NK-92 (cell line): ENCODE results near the gene PDGFA.

Experiments used
- DNase-seq: peaks from one replicate; lab custom pipeline; 2025; ENCODE audit not compliant: unreplicated experiment; lab: John Stamatoyannopoulos, UW

Gene PDGFA

DNA sequence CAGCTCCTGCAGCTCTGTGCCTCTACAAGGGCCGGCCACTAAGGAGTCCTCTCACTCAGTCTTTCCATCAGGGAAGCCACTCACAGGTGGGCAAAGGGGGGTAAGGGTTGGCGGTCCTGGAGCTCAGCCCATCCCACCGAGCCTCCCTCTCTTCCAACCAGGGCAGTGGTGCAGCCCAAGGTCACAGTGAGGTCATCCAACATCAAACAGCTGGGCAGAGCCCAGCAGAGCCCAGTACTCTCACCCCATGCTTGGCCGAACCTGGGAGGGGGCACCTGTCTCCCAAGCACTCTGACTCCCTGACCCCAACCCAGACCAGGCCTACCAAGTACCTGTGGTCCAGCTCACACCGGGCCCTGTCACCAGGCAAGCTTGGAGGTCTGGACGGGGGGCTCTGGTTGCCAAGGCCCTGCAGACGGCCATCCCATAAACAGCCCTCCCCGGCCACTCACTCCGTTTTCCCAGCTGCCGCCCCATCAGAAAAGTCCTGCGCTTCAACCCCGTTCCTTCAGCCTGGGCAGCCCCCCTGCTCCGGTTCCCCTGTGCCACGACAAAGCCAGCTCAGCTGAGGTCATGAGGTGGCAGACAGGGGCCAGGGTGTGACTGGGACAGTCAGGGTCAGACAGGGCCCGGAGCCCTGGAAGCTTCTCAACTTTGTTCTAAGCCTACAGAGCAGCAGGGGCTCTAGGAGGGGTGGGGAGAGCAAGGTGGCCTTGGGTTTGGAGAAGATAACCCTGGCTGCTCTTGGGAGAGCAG lies 27.5 kb downstream of the PDGFA start:
- no peak for DNase-seq

DNA sequence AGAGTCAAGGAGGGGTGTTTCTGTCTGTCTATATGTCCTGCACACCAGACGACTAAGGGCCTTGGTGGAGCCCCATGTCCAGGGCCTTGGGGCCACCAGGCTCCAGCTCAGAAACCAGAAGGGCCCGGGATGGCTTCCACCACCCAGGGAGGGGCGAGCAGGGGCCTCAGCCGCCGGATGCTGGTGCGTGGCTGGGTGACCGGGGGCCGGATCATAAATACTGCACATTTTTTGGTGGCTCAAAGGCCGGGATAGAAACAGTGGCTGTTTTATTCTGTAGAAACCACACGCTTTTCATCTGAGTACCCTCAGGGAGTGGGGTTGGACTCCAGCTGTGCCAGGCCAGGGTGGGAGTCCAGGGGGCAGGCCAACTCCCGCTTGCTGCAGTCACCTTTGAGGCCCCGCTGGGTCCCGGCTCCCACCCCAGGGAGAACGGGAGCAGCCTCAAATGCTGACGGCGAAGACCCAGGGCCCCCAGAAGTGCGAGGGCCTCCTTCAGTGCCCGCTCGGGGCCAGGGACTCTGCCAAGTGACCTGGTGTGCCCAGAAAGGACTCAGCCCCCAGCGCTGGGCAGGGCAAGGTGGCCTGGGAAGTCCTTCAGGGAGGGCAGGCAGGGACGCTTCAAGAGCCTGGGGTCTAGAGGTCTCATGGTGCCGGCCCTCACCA lies 28.2 kb downstream of the PDGFA start:
- no peak for DNase-seq

DNA sequence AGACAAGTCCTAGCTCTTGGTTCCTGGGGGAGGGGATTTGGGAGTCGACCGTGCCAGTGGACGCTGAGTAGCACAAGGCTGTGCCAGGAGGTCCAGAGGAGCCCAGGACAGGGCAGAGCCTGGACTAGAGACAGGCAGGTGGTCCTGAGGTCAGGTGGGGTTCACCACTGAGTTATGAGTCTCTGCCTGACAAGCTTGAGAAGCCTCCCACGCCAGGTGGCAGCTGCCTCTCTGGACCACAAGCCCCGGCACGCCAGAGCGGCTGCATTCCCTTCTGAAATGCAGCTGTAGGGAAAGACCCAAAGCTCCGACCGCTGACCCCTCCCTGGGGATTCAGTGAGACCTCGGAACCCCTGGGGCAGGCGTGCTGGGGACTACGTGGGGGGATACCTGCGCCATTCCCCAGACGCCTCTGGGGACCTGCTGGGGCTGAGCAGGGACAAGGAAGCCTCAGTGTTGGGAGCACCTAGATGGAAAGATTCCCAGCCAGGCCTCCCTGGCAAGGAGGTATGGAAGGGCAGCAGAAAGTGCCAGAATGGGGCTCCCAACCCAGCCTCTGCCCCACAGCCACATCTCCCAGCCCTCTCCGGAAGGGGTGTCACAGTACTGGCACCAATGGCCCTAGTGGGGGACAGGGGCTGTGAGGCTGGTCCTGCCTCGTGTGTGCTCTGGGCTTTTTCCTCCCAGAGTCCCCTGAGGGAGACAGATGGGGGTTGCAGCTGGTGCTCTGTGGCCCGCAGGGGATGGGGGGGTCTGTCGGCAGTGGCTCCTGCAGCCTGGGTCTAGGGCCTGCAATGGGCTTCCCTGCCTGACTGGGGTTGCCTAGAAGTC lies 29.0 kb downstream of the PDGFA start:
- no peak for DNase-seq

DNA sequence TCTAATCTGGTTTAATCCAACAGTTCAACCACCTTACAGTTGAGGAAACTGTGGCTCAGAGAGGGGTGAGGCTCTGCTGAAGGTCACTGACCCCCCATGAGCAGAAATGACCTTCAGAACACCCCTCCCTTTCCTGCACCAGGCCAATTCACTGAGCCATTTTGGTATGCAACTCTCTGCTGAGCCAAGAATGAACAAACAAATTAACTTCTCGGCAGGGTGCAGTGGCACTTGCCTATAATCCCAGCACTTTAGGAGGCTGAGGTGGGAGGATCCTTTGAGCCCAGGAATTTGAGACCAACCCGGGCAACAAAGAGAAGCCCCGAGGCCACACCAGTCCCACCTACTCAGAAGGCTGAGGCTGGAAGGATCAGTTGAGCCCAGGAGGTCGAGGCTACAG lies 29.8 kb downstream of the PDGFA start:
- DNase-seq: no peak

DNA sequence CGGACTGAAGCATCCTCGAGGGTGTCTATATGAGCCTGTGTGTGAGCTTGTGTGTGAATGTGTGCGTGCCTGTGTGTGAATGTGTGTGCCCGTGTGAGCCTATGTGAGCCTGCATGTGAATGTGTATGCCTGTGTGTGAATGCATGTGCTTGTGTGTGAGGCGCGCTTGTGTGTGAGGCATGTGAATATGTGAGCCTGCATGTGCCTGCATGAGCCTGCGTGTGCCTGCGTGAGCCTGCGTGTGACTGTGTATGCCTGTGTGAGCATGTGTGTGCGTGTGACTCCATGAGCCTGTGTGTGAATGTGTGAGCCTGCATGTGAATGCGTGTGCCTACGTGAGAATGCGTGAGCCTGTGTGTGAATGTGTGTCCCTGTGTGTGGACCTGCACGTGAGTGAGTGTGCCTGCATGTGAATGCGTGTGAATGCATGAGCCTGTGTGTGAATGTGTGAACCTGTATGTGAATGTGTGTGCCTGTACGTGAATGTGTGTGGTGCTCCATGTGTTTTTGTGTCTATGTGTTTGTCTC lies 33.4 kb downstream of the PDGFA start:
- no peak for DNase-seq

DNA sequence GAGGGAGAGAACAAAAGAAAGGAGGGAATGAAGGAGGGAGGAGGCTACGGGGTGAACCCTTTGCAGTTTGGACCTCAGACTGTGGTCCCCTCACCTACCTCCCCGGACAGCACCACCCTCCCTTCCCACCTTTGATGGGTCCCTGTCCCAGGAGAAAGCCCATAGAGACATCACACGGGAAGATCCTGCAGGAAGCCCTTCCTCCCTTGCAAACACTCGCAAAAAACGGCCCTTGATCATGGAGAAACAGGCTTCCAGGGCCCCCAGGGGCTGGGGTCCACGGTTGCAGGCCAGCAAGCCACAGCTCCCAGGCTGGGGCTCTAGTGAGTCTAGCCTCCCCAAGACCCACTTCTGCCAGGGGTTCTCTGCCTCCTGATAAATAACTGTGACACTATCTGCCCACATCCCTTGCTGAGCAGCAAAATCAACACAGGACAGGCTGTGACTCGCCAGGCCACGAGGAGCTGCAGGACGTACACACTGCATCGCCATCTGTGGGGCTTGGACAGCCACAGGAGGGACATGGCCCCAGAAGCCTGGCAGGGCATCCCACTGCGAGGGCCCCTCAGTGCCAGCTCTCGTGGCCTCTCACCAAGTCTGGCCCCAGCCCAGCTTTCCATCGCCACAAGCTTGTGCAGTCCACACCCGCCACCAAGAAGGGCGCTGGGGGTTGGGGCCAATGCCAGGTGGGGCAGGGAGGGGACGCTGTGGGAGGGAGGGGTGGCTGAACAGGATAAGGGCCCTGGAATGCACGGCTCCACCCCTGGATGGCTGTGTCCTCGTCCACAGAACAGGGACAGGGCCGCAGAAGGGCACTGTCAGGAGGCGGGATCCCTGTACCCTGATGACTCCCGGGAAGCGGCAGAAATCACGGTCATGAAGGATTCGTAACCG lies 34.2 kb downstream of the PDGFA start:
- no peak for DNase-seq

DNA sequence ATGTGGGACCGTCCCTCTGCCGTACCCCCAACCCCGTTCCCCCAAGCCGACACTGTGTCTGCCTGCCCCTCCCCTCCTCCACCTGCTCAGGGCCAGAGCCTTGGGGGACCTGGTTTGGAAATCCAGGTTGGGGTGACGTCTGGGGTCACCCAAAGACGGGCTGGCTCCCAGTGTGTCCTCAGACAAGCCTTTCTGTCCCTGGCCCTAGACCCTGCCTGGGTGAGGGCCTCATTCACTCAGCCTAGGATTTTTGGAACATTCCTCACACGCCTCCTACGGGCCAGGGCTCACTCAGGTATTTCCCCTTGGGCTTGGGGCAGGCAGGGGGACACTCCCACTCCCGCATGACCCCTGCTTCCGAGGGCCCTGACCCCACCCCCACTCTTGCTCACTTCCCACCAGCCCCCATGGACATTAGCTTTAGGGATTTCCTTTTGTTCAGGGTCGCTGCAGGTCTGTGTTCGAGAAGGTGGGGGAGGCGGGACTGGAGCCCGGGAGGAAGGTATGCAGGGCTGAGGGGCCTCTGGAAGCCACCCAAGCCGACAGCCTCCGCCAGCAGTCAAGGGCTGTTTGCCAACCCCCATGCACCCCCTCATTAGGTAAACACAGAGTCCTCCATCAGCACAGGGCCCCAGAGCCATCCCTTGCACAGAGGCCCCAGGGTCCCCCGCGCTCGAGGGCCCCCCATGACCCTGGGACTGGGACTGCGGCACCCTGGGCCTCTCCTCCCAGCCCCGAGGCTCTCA lies 35.1 kb downstream of the PDGFA start:
- no peak for DNase-seq

DNA sequence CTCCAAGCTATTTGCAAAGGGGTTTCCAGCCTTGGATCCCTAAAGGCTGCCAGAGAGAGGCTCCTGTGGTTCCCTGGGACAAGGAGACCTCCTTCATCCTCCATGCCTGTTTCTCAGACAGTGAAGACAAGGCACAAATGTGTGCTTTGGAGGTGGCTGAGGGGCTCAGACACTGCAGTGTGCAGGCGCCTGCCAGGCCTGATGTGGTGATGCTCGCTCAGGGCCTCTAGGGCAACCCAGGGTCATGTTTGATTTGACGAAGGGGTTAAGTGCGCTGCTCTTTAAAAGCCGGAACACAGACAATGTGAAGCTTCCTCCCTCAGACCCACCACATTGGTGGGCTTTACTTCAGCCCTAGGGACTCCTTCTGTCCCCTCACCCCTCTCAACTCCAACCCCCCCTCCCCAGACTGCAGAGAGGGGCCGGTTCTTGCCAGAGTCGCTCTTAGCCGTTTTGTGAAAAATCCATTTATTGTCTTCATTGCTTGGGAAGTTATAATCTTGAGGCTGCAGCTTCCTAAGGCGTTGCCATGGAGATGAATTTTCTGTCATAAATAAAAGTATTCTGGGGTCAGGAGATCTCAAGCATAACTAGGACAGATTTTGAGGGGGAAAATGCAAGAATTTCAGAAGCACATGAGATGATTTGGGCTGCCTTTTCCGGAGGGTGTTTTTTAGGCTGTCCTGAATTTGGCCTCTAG lies 35.8 kb downstream of the PDGFA start:
- DNase-seq: no peak

DNA sequence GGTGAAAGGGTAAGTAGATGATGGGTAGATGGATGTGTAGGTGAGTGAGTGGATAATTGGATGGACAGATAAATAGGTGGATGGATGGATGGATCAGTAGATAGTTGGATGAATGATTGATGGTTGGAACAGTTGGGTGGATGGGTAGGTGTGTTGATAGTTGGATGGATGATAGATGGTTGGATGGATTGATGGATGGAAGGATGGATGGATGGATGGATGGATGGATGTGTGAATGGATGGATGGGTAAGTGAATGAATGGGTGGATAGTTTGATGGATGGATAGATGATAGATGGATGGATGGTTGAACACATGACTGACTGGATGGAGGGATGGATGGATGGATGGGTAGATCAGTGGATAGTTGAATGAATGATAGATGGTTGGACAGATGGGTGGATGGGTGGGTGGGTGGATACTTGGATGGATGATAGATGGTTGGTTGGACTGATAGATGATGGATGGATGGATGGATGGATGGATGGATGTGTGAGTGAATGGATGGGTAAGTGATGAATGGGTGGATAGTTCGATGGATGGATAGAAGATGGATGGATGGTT lies 37.0 kb downstream of the PDGFA start:
- no peak for DNase-seq

DNA sequence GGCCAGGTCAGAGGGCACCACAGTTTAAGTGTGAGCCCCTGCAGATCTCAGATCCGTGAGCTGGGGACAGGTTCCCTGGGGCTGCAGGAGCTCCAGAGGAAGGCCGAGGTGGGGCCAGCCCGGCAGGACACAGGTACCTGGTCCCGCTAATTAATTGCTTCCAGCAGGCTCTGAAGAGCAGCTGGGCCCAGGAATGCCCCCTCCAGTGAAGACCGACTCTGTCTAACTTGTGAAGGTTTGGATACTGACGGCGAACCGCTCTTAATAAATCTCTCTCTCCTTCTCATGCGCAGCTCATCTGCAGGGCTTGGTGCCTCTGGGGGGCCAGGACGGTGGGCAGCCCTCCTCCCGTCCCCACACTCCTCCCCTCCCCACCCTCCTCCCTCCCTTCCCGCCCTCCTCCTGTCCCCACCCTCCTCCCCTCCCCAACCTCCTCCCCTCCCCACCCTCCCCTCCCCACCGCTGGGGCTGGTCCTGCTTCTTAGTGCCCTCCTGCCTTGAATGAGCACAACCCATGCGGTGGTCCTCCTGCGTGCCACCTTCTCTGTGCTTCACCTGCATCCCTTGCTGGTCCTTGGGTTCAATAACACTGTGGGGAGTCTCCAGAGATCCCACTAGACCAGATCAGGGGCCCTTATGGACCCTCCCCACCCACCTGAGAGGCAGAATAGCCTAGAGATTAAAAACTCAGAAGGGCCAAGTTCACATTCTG lies 38.3 kb downstream of the PDGFA start:
- no peak for DNase-seq

DNA sequence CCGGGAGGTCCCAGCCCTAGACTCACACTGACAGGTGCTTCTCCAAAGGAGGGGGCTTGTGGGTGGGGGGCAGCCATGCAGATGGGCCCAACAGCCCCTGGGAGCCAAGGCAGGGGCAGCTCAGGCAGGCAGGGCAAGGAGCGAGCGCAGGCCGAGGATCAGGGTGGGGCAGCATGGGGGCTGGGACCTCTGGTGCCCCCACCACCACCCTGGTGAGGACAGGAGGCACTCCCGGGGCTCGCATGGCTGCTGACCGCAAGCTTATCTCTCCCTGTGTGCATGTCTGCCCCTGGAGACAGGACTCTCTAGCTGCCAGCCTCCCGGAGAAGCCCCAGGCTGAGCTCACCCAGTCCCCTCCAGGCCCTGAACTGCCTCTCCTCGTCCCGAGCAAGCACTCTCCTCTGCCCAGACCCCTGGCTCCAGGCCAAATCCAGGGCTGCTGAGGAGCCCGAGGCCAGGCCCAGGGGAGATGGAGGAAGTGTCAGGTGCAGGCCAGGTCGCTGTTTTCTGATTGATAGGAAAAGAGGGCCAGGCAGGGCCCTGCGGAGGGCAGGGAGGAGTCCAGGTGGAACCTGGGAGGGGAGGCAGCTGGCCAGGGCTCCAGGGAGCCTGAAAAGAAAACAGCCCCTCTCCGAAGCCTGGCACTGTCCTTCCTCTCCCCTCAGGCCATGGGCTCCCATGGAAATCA lies 39.0 kb downstream of the PDGFA start:
- DNase-seq: no peak

DNA sequence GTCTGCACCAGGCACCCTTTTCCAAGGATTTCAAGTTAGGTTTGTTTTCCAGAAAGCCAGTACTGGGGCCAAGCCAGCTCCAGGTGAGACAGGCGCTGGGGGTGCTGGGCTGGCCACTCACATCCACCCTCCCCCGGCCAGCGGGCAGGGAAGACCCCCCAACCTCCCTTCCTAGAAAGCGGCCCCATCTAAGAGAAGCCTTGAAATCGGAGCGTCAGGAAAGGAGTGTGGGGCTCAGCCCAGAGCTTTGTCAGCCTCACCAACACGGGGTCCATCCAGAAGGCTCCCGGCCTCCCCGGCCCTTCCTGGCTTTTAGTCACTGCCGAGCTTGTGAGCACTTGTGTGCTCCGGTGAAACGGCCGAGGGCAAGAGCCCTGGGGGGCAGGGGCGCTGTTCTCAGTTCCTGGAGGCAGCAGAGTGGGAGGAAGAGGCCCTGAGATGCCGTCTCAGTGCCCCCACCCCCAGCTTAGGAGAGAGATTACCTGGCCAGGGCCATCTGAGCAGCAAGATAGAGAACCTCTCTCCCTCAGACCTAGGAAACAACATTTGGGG lies 39.6 kb downstream of the PDGFA start:
- DNase-seq: no peak

DNA sequence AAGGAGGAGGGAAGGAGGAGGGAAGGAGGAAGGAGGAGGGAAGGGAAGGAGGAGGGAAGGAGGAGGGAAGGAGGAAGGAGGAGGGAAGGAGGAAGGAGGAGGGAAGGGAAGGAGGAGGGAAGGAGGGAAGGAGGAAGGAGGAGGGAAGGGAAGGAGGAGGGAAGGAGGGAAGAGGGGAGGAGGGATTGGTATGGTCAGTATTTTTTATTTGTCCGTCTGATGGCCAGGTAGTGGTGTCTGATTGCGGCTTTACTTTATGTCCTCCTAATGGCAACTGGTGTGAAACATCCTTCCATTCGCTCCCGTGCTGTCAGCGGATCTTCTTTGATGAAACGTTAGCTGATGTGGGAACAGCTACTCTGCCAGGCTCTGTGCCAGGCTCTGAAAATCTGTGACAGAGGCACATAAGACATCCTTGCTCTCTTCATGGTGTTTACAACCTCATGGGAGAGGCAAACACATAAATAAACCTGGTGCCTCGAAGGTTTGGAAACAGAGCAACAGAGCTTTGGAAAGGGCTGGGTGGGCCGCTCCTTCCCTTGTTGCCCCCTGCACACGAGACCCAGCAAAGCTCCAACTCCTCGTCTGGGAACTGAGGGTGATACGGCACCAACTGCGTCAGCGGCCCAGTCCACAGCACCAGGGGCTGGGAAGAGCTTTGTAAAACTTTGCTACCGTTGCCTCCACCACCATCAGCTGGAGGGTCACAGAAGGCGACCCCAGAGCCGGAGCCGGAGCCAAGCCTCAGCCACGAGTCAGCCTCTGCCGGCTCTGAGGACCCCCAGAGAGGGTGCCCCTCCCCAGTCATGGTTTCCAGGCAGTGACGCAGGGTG lies 40.3 kb downstream of the PDGFA start:
- DNase-seq: no peak

DNA sequence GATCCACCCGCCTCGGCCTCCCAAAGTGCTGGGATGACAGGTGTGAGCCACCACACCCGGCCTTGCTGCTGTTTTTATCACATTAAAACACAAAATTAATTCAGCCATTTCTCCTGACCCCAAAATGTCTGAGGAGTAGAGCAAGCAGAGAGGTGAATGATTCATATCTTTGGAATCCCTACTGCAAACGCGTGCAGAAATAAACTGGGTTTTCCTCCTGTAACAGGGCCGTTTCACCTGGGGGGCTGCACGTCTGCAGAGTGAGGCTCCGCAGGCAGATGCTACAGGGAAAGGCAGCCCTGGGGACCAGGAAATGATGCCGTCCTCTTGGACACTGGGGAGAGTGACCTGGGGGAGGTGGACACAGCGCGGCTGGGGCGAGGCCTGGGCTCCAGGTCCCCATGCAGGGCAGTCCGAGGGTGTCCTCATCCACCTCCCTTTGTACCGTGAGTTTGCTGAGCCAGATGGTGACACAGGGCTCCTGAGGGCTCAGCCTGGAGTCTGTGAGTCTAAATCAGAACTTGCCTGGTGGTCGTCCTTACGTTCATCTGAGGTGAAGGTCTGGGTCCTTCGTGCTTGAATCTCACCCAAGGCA lies 41.9 kb downstream of the PDGFA start:
- DNase-seq: no peak

DNA sequence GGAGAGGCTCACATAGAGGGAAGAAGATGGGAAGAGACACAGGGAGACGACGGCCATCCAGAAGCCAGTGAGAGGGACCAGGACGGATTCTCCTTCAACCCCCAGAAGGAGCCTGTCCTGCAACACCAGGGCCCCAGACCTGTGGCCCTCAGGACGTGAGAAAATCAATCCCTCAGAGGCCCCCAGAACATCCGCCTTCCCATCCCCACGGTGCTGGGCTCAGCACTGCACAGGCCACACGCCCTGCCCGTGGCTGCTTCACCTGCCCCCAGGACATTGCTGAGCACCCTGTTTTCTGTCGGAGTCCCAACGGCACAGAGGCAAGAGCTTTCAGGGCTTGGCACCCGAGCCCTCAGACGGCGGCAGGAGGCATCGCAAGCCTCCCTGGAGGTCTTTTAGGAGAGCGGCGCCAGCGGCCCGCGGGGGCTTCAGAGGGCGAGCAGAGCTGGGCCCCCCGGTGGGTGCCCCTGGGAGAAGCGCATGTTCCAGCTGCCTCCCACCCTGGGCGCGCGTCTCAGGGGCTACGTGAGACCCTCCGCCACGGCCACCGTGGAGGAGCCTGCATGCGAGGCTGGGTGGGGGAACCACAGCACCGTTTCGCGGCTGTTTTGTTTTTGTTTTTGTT lies 42.8 kb downstream of the PDGFA start:
- DNase-seq: no peak

DNA sequence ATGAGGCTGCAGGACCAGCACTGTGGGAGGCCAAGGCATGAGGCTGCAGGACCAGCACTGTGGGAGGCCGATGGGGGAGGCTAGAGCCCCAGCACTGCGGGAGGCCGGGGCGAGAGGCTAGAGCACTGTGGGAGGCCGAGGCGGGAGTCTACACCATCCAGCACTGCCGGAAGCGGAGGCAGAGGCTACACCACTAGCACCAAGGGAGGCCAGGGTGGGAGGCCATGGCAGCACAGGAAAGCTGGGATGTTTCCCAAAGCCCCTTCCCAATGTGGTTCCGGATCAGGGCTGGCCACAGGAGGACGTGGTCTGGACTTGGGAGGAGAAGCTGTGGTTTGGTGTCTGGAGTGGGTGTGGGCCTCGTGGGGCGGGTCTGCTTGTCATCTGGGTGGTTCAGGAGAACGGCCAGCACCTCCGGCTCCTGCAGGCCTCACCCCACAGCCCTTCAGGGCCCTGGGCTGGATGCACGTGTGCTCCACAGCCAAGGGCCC lies 43.6 kb downstream of the PDGFA start:
- no peak for DNase-seq
